ENCODE results near the gene GRPR.
"Not testable (repeated sequence)": the region's sequence is repeated elsewhere in the genome, so short reads cannot be mapped to it uniquely, and the experiment has no call there.

Gene GRPR

GRCh38 chrX:16138108-16138427 is 14.7 kb downstream of the GRPR start:
- no peak for DNase-seq

GRCh38 chrX:16140448-16140847 is 17.1 kb downstream of the GRPR start:
- no peak for DNase-seq

GRCh38 chrX:16140983-16141382 is 17.6 kb downstream of the GRPR start:
- DNase-seq: no peak

- DNase-seq: no peak
These were observed 18.3 kb downstream of the GRPR start for GRCh38 chrX:16141422-16142245.

GRCh38 chrX:16142246-16142558 is 18.8 kb downstream of the GRPR start:
- no peak for DNase-seq

- no peak for DNase-seq
These were observed 20.6 kb downstream of the GRPR start for GRCh38 chrX:16143968-16144367.

GRCh38 chrX:16144420-16144819 is 21.1 kb downstream of the GRPR start:
- no peak for DNase-seq

GRCh38 chrX:16145093-16145492 is 21.7 kb downstream of the GRPR start:
- DNase-seq: not testable (repeated sequence)

GRCh38 chrX:16145656-16146055 is 22.3 kb downstream of the GRPR start:
- no peak for DNase-seq

- no peak for DNase-seq
These were observed 25.5 kb downstream of the GRPR start for GRCh38 chrX:16148896-16149295.

GRCh38 chrX:16155581-16156096 is 32.3 kb downstream of the GRPR start:
- no peak for DNase-seq

GRCh38 chrX:16156692-16157331 is 33.4 kb downstream of the GRPR start:
- DNase-seq: no peak

GRCh38 chrX:16160729-16161128 is 37.4 kb downstream of the GRPR start:
- no peak for DNase-seq

- not testable (repeated sequence) for DNase-seq
These were observed 37.8 kb downstream of the GRPR start for GRCh38 chrX:16161173-16161572.

- DNase-seq: no peak
These were observed 39.0 kb downstream of the GRPR start for GRCh38 chrX:16162391-16162790.

GRCh38 chrX:16164748-16165147 is 41.4 kb downstream of the GRPR start:
- DNase-seq: no peak

- DNase-seq: no peak
These were observed 43.8 kb downstream of the GRPR start, which contains the start of gene MAGEB17 for GRCh38 chrX:16167181-16167580. TSS of gene MAGEB17 (plus strand) at chrX:16167481. CDS start at chrX:16170383, 2,902 bp downstream.

GRCh38 chrX:16171039-16171438 is 47.7 kb downstream of the GRPR start:
- no peak for DNase-seq

- DNase-seq: no peak
These were observed 48.6 kb downstream of the GRPR start for GRCh38 chrX:16171944-16172343.

- no peak for DNase-seq
These were observed 49.0 kb downstream of the GRPR start for GRCh38 chrX:16172391-16172790.

- no peak for DNase-seq
These were observed 52.1 kb downstream of the GRPR start for GRCh38 chrX:16175329-16176061.

- DNase-seq: no peak
These were observed 53.9 kb downstream of the GRPR start for GRCh38 chrX:16177260-16177659.

GRCh38 chrX:16183843-16184242 is 60.5 kb downstream of the GRPR start:
- DNase-seq: not testable (repeated sequence)

- no peak for DNase-seq
These were observed 62.4 kb downstream of the GRPR start for GRCh38 chrX:16185725-16186136.

All from NCI-H1930 (cell line).